KMS-11 (cell line): ENCODE measurements around the gene CACNA1E.

Experiments
- H2AFZ ChIP-seq: fragments of 200-600 bp; sonication (generic); 2 replicates; pipeline ENCODE4 v1.6.1; 2016; ENCODE audit warnings: antibody characterized with exemption, mixed run types, low read depth
- H3K27ac ChIP-seq: fragments of 200-600 bp; sonication (generic); 2 replicates; pipeline ENCODE4 v1.6.1; 2016; ENCODE audit warnings: mild to moderate bottlenecking, mixed run types
- H3K27me3 ChIP-seq: fragments of 200-600 bp; sonication (generic); 2 replicates; pipeline ENCODE4 v1.6.1; 2017; ENCODE audit warnings: mild to moderate bottlenecking, low read depth, mixed run types, moderate library complexity; ENCODE audit not compliant: insufficient read depth
- H3K36me3 ChIP-seq: fragments of 200-600 bp; sonication (generic); 2 replicates; pipeline ENCODE4 v1.6.1; 2017; ENCODE audit warnings: mild to moderate bottlenecking, mixed run types; ENCODE audit not compliant: insufficient read depth
- H3K4me1 ChIP-seq: fragments of 200-600 bp; sonication (generic); 2 replicates; pipeline ENCODE4 v1.6.1; 2016; ENCODE audit warnings: mild to moderate bottlenecking, low read depth, mixed run types; ENCODE audit not compliant: poor library complexity, severe bottlenecking
- H3K4me2 ChIP-seq: fragments of 200-600 bp; sonication (generic); 2 replicates; pipeline ENCODE4 v1.7.0; 2016; ENCODE audit warnings: mild to moderate bottlenecking, mixed run types
- H3K4me3 ChIP-seq: fragments of 200-600 bp; sonication (generic); IDR thresholded peaks from 2 replicates; pipeline ENCODE4 v1.6.1; 2017; ENCODE audit warnings: low read depth, low read length, mixed read lengths; ENCODE audit not compliant: insufficient read depth
- H3K79me2 ChIP-seq: fragments of 200-600 bp; sonication (generic); 2 replicates; pipeline ENCODE4 v1.6.1; 2016; ENCODE audit warnings: low read depth, mixed run types; ENCODE audit not compliant: insufficient read depth
- H3K9ac ChIP-seq: fragments of 200-600 bp; sonication (generic); 2 replicates; pipeline ENCODE4 v1.6.1; 2016; ENCODE audit warnings: mild to moderate bottlenecking, mixed run types
- H4K20me1 ChIP-seq: fragments of 200-600 bp; sonication (generic); 2 replicates; pipeline ENCODE4 v1.6.1; 2016; ENCODE audit warnings: mild to moderate bottlenecking, mixed run types; ENCODE audit not compliant: insufficient read depth
- CTCF ChIP-seq: fragments of 200-600 bp; sonication (generic); conservative IDR thresholded peaks from 2 replicates; pipeline ENCODE4 v1.6.1; 2017; ENCODE audit warnings: low read depth, mild to moderate bottlenecking, antibody characterized with exemption, low read length, moderate library complexity, mixed read lengths

The CACNA1E gene

GRCh38 chr1:181490276-181490675 lies 7.0 kb downstream of the CACNA1E start:
- no peaks in the 10 kb centered on the region for H3K27me3 ChIP-seq

DNA sequence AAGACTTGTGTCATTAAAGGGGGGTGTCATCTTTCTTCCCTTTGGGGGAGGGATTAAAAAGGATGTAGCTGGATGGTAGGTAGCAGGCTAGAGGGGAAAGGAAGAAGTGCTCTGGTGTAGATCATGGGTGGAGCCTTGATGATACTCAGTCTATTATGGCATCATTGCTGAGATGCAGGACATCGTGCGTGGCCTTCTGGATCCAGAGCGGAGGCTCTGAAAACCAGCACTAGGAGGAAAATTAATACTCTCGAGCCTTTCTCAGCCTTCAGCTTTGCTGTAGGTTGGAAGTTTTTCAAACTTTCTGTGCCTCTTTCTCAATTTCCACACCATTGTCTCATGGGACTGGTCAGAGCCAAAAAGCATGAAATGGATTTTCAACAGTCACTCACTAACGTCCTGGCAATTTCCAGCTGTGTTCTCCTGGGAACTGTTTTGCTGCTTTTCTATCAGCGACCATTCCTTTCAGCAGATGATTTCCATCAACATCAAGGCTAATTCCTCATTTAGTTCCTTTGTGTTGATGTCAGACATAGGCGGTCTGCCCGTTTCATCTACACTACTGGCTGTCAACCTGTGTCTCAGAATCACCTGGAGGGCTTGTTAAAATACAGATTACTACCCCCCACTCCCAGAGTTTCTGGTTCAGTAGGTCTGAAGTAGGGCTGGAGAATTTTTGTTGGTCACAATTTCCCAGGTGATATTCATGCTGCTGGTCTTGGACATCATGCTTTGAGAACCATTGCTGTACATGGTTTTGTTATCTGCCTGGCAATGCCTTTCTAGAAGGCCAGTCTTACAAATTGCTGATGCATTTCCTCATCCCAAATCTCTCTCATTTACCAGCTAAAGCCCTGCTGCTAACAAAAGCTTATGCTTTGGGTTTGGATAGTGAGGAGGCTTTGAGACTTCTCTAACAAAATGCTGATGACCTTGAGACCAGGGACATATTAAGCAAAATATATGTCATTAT lies 7.7 kb downstream of the CACNA1E start:
- H3K36me3 ChIP-seq: no peaks in the 10 kb centered on the region
- H3K4me3 ChIP-seq: no peak overlapping the region
- H3K27me3 ChIP-seq: no peaks in the 10 kb centered on the region
- H3K4me1 ChIP-seq: no peaks in the 10 kb centered on the region
- TF ChIP-seq CTCF: no peak
- H3K27ac ChIP-seq: no peak overlapping the region
- no peaks in the 10 kb centered on the region for H3K79me2 ChIP-seq
- no peak overlapping the region for H3K9ac ChIP-seq
- H4K20me1 ChIP-seq: no peaks in the 10 kb centered on the region
- no peak overlapping the region for H2AFZ ChIP-seq
- no peak overlapping the region for H3K4me2 ChIP-seq

More at GRCh38 chr1:181490276-181490675, 7.0 kb downstream of the CACNA1E start:
- Histone ChIP-seq H3K4me1 (no peaks in the 10 kb centered on the region), H4K20me1 (no peaks in the 10 kb centered on the region), H3K9ac (no peak overlapping the region), H3K36me3 (no peaks in the 10 kb centered on the region), H2AFZ (no peak overlapping the region), H3K27ac (no peak overlapping the region), H3K79me2 (no peaks in the 10 kb centered on the region), H3K4me2 (no peak overlapping the region), H3K4me3 (no peak overlapping the region)
- TF ChIP-seq CTCF: no peak

- Histone ChIP-seq H3K79me2 (no peaks in the 10 kb centered on the region), H3K4me3 (no peak overlapping the region), H3K4me2 (no peak overlapping the region), H4K20me1 (no peaks in the 10 kb centered on the region), H3K27ac (no peak overlapping the region), H2AFZ (no peak overlapping the region), H3K4me1 (no peaks in the 10 kb centered on the region), H3K27me3 (no peaks in the 10 kb centered on the region), H3K9ac (no peak overlapping the region), H3K36me3 (no peaks in the 10 kb centered on the region)
- no peak for TF ChIP-seq CTCF
Measured at GRCh38 chr1:181493166-181493565, 9.8 kb downstream of the CACNA1E start.

GRCh38 chr1:181493885-181494284 lies 10.6 kb downstream of the CACNA1E start:
- Histone ChIP-seq H3K4me3 (no peak overlapping the region), H2AFZ (no peak overlapping the region), H3K27me3 (no peaks in the 10 kb centered on the region), H3K79me2 (no peaks in the 10 kb centered on the region), H3K9ac (no peak overlapping the region), H4K20me1 (no peaks in the 10 kb centered on the region), H3K4me2 (no peak overlapping the region), H3K27ac (no peak overlapping the region), H3K36me3 (no peaks in the 10 kb centered on the region), H3K4me1 (no peaks in the 10 kb centered on the region)
- TF ChIP-seq CTCF: no peak
